Breast epithelium (tissue), 3 donors: ENCODE results near the gene HTR7.

Experiments
- POLR2A ChIP-seq: fragments of 450-650 bp; IDR thresholded peaks from one replicate; pipeline ENCODE4 v1.6.1; 2016; ENCODE audit warnings: antibody characterized with exemption, mild to moderate bottlenecking, moderate library complexity
- POLR2AphosphoS5 ChIP-seq, 3 donors: sonication (generic); formaldehyde crosslinking; IDR thresholded peaks; one replicate each; pipeline ENCODE4 v1.6.1; 2017; ENCODE audit warnings: antibody characterized with exemption in 3 of 3
- TF ChIP-seq, protein P1 (sequence below), 3 donors: fragments of 450-650 bp; IDR thresholded peaks; one replicate each; pipeline ENCODE4 v1.5.1; 2016 to 2017; ENCODE audit warnings: antibody characterized with exemption in 3 of 3, mild to moderate bottlenecking in 3 of 3, moderate library complexity in 3 of 3

DNA sequence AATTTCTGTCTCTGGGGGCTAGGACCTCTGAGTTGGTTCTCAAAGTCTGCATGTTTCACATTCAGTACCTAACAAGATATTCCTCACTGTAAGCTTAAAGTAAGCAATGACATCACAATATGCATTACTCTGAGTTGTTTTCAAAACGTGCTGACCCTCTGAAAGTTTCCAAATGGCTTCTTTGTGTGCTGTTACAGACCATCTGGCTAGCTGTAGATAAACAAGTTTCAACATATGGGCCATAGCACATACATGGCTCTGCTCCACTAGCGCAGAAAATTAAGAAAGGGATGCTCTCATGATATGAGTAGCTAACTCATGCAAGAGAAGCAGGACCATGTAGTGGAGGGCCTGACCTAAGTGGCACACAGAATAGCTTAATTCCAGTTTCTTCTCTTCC, 119.0 kb downstream of the HTR7 start:
- TF ChIP-seq, protein P1, sequence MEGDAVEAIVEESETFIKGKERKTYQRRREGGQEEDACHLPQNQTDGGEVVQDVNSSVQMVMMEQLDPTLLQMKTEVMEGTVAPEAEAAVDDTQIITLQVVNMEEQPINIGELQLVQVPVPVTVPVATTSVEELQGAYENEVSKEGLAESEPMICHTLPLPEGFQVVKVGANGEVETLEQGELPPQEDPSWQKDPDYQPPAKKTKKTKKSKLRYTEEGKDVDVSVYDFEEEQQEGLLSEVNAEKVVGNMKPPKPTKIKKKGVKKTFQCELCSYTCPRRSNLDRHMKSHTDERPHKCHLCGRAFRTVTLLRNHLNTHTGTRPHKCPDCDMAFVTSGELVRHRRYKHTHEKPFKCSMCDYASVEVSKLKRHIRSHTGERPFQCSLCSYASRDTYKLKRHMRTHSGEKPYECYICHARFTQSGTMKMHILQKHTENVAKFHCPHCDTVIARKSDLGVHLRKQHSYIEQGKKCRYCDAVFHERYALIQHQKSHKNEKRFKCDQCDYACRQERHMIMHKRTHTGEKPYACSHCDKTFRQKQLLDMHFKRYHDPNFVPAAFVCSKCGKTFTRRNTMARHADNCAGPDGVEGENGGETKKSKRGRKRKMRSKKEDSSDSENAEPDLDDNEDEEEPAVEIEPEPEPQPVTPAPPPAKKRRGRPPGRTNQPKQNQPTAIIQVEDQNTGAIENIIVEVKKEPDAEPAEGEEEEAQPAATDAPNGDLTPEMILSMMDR (IDR thresholded peaks at IDR 0.05) = no peak
- TF ChIP-seq POLR2AphosphoS5 (IDR thresholded peaks at IDR 0.05) (no peak), POLR2A (no peak)
